Ishikawa (cell line): Measurements from ENCODE around the gene CSH1.
A peak's percentile ranks its signal among the peaks of the same experiment; 100 is the strongest.

ENCODE experiments used
- CEBPB ChIP-seq: IDR thresholded peaks from 2 replicates; pipeline ENCODE4 v1.6.1; 2012
- CREB1 ChIP-seq: IDR thresholded peaks from 2 replicates; pipeline ENCODE4 v1.6.1; 2012; ENCODE audit warnings: low read depth
- EGR1 ChIP-seq: IDR thresholded peaks from 2 replicates; pipeline ENCODE4 v1.6.1; 2012
- EP300 ChIP-seq: IDR thresholded peaks from 2 replicates; pipeline ENCODE4 v1.6.1; 2012; ENCODE audit warnings: borderline replicate concordance
- FOXM1 ChIP-seq: IDR thresholded peaks from 2 replicates; pipeline ENCODE4 v1.6.1; 2012; ENCODE audit warnings: low read depth, borderline replicate concordance
- NFIC ChIP-seq: IDR thresholded peaks from 2 replicates; pipeline ENCODE4 v1.6.1; 2012
- RAD21 ChIP-seq: IDR thresholded peaks from 2 replicates; pipeline ENCODE4 v1.6.1; 2012; ENCODE audit warnings: low read depth
- TAF1 ChIP-seq: IDR thresholded peaks from 2 replicates; pipeline ENCODE4 v1.6.1; 2012; ENCODE audit warnings: low read depth, mild to moderate bottlenecking
- TCF12 ChIP-seq: IDR thresholded peaks from 2 replicates; pipeline ENCODE4 v1.6.1; 2012; ENCODE audit warnings: low read depth
- TEAD4 ChIP-seq: IDR thresholded peaks from 2 replicates; pipeline ENCODE4 v1.6.1; 2012
- YY1 ChIP-seq: IDR thresholded peaks from 2 replicates; pipeline ENCODE4 v1.6.1; 2012; ENCODE audit warnings: low read depth
- ZBTB7A ChIP-seq: IDR thresholded peaks from 2 replicates; pipeline ENCODE4 v1.6.1; 2012; ENCODE audit warnings: low read depth
- TF ChIP-seq, protein P1 (sequence below): IDR thresholded peaks from 2 replicates; pipeline ENCODE4 v1.6.1; 2012; ENCODE audit warnings: low read depth, mild to moderate bottlenecking
- TF ChIP-seq, protein P2 (sequence below): IDR thresholded peaks from 2 replicates; pipeline ENCODE4 v1.6.1; 2012
- TF ChIP-seq, protein P3 (sequence below): IDR thresholded peaks from 2 replicates; pipeline ENCODE4 v1.6.1; 2012

CSH1 gene

DNA sequence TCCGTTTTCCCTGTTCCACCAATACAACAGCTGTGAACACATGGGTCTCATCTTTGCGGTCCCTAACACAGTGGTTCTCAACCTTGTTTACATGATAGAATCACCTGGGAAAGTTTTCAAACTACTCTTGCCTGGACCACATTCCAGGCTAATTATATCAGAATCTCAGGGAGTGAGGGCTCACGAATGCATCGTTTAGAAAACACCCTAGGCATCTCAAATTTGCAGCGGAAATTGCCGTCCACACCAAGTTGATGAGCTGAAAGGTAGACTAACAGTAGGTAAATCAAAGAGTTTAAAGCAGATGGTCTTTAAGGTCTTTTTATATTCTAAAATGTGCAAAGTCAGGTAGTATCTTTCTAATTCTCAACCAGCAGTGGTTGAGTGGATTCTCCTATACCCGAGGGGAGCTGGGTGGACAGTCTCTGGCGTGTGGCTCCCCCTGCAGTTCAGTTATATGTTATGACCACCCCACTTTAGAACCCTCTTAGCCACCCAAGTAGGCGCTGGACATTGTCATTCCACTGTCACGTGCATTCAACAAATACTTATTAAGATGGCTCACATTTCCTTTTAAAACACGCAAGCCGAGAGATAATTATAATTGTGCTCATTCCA lies 10.9 kb upstream of the CSH1 start:
- peak; percentile 9; the same call in 1 of the 2 replicates for TF ChIP-seq RAD21

GRCh38 chr17:63903787-63904201 lies 7.4 kb upstream of the CSH1 start:
- TF ChIP-seq RAD21: 0 out of 2 replicates have a peak, but pooled peaks have one; percentile 15

GRCh38 chr17:63892316-63893037 lies 3.9 kb downstream of the CSH1 start:
- peak; percentile 11; the same call in 1 of the 2 replicates for TF ChIP-seq RAD21

- TF ChIP-seq RAD21: peak; percentile 13; the same call in 1 of the 2 replicates
These were observed 7.1 kb downstream of the CSH1 start for GRCh38 chr17:63889026-63889848.

DNA sequence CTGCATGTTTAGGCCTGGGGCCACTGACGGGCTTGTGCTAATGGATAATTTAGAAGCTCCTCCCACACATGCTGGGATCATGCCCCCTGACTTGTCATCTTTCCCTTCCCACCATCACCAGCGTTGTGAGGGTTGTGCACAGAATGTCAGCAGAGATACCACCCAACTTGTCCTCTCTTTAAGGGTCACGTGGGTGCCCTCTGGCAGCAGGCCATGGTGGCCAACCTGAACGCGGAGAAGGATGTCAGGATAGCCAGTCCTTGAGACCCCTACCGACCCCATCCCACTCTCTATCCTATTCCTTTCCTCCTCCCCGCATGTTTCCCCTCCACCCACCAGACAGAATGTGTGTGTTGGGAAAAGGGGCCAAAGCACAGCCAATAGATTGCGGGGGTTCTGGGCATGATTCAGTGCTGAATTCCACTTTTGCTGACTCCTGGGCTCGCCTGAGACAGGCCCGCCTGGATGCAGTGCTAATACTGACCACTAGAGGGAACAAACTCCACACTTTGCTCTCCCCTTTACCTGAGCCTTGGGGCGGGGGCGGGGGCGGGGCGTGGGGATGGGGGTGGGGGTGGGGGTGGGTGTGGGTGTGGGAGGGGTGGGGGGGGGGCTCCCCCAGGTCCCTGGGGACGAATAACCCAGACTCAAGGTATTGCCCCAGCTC lies 14.3 kb downstream of the CSH1 start, which contains the start of gene GH2:
TSS of gene GH2 (minus strand) at position 10 of the 667 bp plus-strand sequence. CDS start 143 bp downstream, outside the sequence.
- TF ChIP-seq, protein P1, sequence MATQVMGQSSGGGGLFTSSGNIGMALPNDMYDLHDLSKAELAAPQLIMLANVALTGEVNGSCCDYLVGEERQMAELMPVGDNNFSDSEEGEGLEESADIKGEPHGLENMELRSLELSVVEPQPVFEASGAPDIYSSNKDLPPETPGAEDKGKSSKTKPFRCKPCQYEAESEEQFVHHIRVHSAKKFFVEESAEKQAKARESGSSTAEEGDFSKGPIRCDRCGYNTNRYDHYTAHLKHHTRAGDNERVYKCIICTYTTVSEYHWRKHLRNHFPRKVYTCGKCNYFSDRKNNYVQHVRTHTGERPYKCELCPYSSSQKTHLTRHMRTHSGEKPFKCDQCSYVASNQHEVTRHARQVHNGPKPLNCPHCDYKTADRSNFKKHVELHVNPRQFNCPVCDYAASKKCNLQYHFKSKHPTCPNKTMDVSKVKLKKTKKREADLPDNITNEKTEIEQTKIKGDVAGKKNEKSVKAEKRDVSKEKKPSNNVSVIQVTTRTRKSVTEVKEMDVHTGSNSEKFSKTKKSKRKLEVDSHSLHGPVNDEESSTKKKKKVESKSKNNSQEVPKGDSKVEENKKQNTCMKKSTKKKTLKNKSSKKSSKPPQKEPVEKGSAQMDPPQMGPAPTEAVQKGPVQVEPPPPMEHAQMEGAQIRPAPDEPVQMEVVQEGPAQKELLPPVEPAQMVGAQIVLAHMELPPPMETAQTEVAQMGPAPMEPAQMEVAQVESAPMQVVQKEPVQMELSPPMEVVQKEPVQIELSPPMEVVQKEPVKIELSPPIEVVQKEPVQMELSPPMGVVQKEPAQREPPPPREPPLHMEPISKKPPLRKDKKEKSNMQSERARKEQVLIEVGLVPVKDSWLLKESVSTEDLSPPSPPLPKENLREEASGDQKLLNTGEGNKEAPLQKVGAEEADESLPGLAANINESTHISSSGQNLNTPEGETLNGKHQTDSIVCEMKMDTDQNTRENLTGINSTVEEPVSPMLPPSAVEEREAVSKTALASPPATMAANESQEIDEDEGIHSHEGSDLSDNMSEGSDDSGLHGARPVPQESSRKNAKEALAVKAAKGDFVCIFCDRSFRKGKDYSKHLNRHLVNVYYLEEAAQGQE: no peak
- no peak for TF ChIP-seq FOXM1
- TF ChIP-seq RAD21: peak; percentile 11; the same call in 1 of the 2 replicates
- no peak for TF ChIP-seq EGR1
- no peak for TF ChIP-seq TEAD4
- no peak for TF ChIP-seq TAF1
- TF ChIP-seq, protein P2, sequence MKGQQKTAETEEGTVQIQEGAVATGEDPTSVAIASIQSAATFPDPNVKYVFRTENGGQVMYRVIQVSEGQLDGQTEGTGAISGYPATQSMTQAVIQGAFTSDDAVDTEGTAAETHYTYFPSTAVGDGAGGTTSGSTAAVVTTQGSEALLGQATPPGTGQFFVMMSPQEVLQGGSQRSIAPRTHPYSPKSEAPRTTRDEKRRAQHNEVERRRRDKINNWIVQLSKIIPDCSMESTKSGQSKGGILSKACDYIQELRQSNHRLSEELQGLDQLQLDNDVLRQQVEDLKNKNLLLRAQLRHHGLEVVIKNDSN: peak; percentile 51; the same call in 1 of the 2 replicates
- TF ChIP-seq, protein P3, sequence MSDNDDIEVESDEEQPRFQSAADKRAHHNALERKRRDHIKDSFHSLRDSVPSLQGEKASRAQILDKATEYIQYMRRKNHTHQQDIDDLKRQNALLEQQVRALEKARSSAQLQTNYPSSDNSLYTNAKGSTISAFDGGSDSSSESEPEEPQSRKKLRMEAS: no peak
- no peak for TF ChIP-seq YY1
- no peak for TF ChIP-seq TCF12
- no peak for TF ChIP-seq ZBTB7A
- no peak for TF ChIP-seq EP300
- TF ChIP-seq NFIC: no peak

DNA sequence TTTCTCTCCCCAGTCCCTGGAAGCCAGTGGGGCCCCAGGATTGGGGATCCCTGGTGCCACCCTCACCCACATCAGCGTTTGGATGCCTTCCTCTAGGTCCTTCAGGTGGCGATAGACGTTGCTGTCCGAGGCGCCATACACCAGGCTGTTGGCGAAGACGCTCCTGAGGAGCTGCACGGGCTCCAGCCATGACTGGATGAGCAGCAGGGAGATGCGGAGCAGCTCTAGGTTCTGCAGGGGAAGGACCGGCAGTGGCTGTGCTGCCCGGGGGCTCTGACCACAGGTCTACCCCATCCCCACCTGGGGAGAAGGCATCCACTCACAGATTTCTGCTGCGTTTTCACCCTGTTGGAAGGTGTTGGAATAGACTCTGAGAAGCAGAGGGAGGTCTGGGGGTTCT lies 15.7 kb downstream of the CSH1 start:
- TF ChIP-seq FOXM1 (no peak), CREB1 (no peak), EP300 (no peak), TAF1 (no peak), ZBTB7A (no peak), CEBPB (no peak), YY1 (no peak), TCF12 (no peak), TEAD4 (no peak), NFIC (no peak), EGR1 (no peak), RAD21 (no peak)
- TF ChIP-seq, protein P1: no peak
- TF ChIP-seq, protein P2: no peak
- TF ChIP-seq, protein P3: no peak
